Neural cell (in vitro differentiated cells): ENCODE results near the gene HIVEP3.

Experiments used
- CTCF ChIP-seq: fragments of 450-650 bp; IDR thresholded peaks from 2 replicates; pipeline ENCODE4 v1.5.1; 2014; ENCODE audit warnings: antibody characterized with exemption, mild to moderate bottlenecking, moderate library complexity; ENCODE audit not compliant: poor library complexity, severe bottlenecking
- EP300 ChIP-seq: fragments of 450-650 bp; conservative IDR thresholded peaks from 2 replicates; pipeline ENCODE4 v1.6.1; 2014; ENCODE audit warnings: antibody characterized with exemption, mild to moderate bottlenecking, moderate library complexity; ENCODE audit not compliant: poor library complexity, severe bottlenecking
- EZH2 ChIP-seq: fragments of 200-600, 300-800 bp; shearing (Covaris generic), sonication (generic); IDR thresholded peaks from 2 replicates; pipeline ENCODE4 v1.6.1; 2014; ENCODE audit warnings: antibody characterized with exemption, low read length, borderline replicate concordance, mild to moderate bottlenecking; ENCODE audit not compliant: insufficient read depth, poor library complexity, severe bottlenecking
- POLR2AphosphoS5 ChIP-seq: IDR thresholded peaks from 2 replicates; pipeline ENCODE4 v1.6.1; 2012
- RAD21 ChIP-seq: fragments of 450-650 bp; conservative IDR thresholded peaks from 2 replicates; pipeline ENCODE4 v1.6.1; 2014; ENCODE audit warnings: antibody characterized with exemption, mild to moderate bottlenecking, moderate library complexity
- TAF1 ChIP-seq: IDR thresholded peaks from 2 replicates; pipeline ENCODE4 v1.6.1; 2012; ENCODE audit warnings: low read depth

- no peak for TF ChIP-seq POLR2AphosphoS5
- TF ChIP-seq CTCF: no peak
- no peak for TF ChIP-seq RAD21
- TF ChIP-seq EZH2: no peak
- TF ChIP-seq EP300: no peak
- TF ChIP-seq TAF1: no peak
Measured at GRCh38 chr1:41641941-41642527, 276.7 kb downstream of the HIVEP3 start.
